Adrenal gland (tissue), 5 donors: ENCODE results near the gene COQ2.

Experiments
- CTCF ChIP-seq, 6 experiments: fragments of 450-650 bp in 4 of 6; fragments of 200-600 bp in 2 of 6; sonication (generic) in 1 of 6; IDR thresholded peaks; 1 replicate in 5 of 6; 2 replicates in 1 of 6; pipeline versions ENCODE4 v1.5.1 to v1.8.0; 2016 to 2021; ENCODE audit warnings: antibody characterized with exemption in 6 of 6, mild to moderate bottlenecking in 2 of 6, moderate library complexity in 1 of 6
- POLR2A ChIP-seq, 2 donors: fragments of 450-650 bp; IDR thresholded peaks; one replicate each; pipeline ENCODE4 v1.6.1; 2017; ENCODE audit warnings: antibody characterized with exemption in 2 of 2, mild to moderate bottlenecking in 2 of 2, moderate library complexity in 1 of 2
- donor health status: DM: no; HTN: no; CAD: no.

GRCh38 chr4:83240379-83240875 lies 44.2 kb downstream of the COQ2 start:
- TF ChIP-seq CTCF (IDR thresholded peaks at IDR 0.05) (no peak), POLR2A (IDR thresholded peaks at IDR 0.05) (no peak)
